Upper lobe of right lung (tissue), 1 donor: ENCODE measurements around the gene RFC2. TPM values are rescaled to one million over a fixed set of nuclear protein-coding genes. Genes with fewer than 3 reads are reported as not detected.

Experiments
- ATAC-seq: fragments of 200-7000 bp; cut with Tn5 transposase; one replicate; pipeline ENCODE4 v1.9.1; 2020; ENCODE audit warnings: mild to moderate bottlenecking, moderate library complexity
- DNase-seq: peaks from one replicate; pipeline ENCODE4 v3.0.0-alpha.2; 2020
- H3K27ac ChIP-seq: fragments of 200-600 bp; one replicate; pipeline ENCODE4 v1.8.0; 2022
- H3K27me3 ChIP-seq: fragments of 200-600 bp; one replicate; pipeline ENCODE4 v1.8.0; 2022; ENCODE audit warnings: mild to moderate bottlenecking
- H3K36me3 ChIP-seq: fragments of 200-600 bp; one replicate; pipeline ENCODE4 v1.8.0; 2022
- H3K4me1 ChIP-seq: fragments of 200-600 bp; one replicate; pipeline ENCODE4 v1.8.0; 2022
- H3K4me3 ChIP-seq: fragments of 200-600 bp; one replicate; pipeline ENCODE4 v1.8.0; 2022; ENCODE audit warnings: mild to moderate bottlenecking
- H3K9me3 ChIP-seq: fragments of 200-600 bp; one replicate; pipeline ENCODE4 v1.8.0; 2022
- intact Hi-C: fragments of 100-400 bp; cut with DNase I; formaldehyde crosslinking; loops from one replicate; pipeline ENCODE4 v1.11.0; 2022
- total RNA-seq: library from RNA; stranded (reverse); fragmentation: NEBNext Ultra II Directional; extraction: Animal tissue kit (Norgen Biotek cat#: 25700); gene quantifications from one replicate; pipeline ENCODE4 v1.2.1, GENCODE V29; 2021
- TF ChIP-seq, protein P1 (sequence below): fragments of 200-600 bp; IDR thresholded peaks from one replicate; pipeline ENCODE4 v1.8.0; 2022; ENCODE audit warnings: antibody characterized with exemption
- donor health status: DM: no; HTN: yes; CAD: no; lungs with severe emphysema.

Gene RFC2
- total RNA-seq, 1 donor from 2014 or later = 16.3 TPM

GRCh38 chr7:74290553-74290950 lies 36.4 kb upstream of the RFC2 start:
- Histone ChIP-seq H3K4me1 (peaks cover 30% of the 10 kb centered on the region), H3K36me3 (no peaks in the 10 kb centered on the region), H3K27me3 (no peaks in the 10 kb centered on the region), H3K27ac (no peak overlapping the region), H3K9me3 (no peaks in the 10 kb centered on the region), H3K4me3 (peak overlapping the region; percentile 68)
- intact Hi-C loops = no loop called here
- ATAC-seq = peak; percentile 1
- no peak for DNase-seq
- TF ChIP-seq, protein P1, sequence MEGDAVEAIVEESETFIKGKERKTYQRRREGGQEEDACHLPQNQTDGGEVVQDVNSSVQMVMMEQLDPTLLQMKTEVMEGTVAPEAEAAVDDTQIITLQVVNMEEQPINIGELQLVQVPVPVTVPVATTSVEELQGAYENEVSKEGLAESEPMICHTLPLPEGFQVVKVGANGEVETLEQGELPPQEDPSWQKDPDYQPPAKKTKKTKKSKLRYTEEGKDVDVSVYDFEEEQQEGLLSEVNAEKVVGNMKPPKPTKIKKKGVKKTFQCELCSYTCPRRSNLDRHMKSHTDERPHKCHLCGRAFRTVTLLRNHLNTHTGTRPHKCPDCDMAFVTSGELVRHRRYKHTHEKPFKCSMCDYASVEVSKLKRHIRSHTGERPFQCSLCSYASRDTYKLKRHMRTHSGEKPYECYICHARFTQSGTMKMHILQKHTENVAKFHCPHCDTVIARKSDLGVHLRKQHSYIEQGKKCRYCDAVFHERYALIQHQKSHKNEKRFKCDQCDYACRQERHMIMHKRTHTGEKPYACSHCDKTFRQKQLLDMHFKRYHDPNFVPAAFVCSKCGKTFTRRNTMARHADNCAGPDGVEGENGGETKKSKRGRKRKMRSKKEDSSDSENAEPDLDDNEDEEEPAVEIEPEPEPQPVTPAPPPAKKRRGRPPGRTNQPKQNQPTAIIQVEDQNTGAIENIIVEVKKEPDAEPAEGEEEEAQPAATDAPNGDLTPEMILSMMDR = no peak

- H3K36me3 ChIP-seq = no peaks in the 10 kb centered on the region
- peaks cover 24% of the 10 kb centered on the region for H3K4me1 ChIP-seq
- H3K27me3 ChIP-seq = no peaks in the 10 kb centered on the region
- H3K4me3 ChIP-seq = peak overlapping the region; percentile 68
- H3K9me3 ChIP-seq = no peaks in the 10 kb centered on the region
- H3K27ac ChIP-seq = no peak overlapping the region
- ATAC-seq (peak; percentile 12), DNase-seq (peak; percentile 76)
- TF ChIP-seq, protein P1 = no peak
- intact Hi-C loops = no loop called here
These were observed 35.7 kb upstream of the RFC2 start for GRCh38 chr7:74289659-74290552.

DNA sequence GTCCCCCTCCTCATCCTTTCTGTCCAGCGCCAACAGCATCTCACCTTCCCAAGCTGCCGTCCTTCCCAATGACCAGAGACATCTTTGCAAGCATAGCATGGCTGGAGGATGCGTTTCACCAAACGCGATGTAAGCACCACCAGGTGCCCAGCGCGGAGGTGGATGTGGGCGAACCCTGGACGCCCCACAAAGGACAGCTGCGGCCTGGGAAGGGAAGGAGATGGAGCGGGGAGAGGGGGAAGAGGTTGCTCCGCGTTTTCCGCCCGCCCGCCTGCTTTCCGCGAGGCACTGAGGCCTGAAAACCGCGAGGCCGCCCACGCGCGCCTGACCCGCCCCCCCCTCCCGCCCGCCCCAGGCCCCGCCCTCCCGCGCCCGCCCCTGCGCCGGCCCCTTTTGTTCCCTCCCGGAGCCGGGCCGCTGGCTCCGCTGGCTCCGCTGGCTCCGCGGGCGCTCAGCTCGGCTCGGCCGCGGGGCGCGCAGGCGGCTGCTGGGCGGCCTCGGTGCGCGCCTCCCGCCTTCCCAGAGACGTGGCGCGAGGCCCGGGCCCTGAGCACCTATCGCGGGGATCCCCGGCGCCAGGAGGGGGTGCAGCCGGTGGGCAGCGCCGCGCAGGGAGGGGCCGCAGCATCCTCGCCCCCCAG lies 34.9 kb upstream of the RFC2 start, which contains the start of gene CLIP2:
Gene CLIP2, plus strand, starts transcription at position 390 of the 641 bp plus-strand sequence. CDS start 28,140 bp downstream, outside the sequence.
- no peaks in the 10 kb centered on the region for H3K36me3 ChIP-seq
- no peaks in the 10 kb centered on the region for H3K27me3 ChIP-seq
- peaks cover 19% of the 10 kb centered on the region for H3K4me1 ChIP-seq
- H3K9me3 ChIP-seq = no peaks in the 10 kb centered on the region
- intact Hi-C loops = no loop called here
- DNase-seq (peak; percentile 91), ATAC-seq (peak; percentile 94)
- peak within 1 kb of the TSS; percentile 68 for H3K4me3 ChIP-seq
- TF ChIP-seq, protein P1 = no peak
- H3K27ac ChIP-seq = peak within 1 kb of the TSS; percentile 74

DNA sequence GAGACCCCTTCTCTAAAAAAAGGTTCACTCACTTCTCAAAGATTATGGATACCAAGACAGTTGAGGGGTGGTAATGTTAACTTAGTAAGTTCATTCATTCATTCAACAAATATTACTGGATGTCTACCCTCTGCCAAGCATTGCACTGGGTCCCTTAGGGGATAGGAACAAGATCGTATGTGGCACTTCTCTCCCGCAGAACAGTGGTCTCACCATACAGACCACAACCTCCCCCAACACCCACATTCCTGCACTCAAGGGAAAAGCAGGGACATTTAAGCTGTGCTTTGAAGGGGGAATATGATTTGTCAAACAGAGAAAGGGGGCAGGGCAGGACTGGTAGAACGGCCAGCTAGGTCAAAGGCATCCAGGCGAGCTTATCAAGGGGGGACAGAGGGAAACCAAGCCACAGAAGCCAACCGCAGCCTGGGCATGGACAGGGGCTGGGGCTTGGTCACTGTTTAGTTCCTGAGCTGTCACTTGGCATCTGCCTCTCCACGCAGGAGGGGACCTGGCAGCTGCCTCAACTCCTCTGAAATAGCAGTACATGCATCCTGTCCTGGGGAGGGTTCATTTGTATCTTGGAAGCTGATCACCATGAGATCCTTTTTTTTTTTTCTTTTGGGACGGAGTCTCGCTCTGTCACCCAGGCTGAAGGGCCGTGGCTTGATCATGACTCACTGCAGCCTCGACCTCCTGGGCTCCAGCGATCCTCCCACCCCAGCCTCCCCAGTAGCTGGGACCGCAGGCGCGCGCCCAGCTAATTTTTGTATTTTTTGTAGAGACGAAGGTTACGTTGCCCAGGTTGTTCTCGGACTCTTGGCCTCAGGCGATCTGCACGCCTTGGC lies 34.1 kb upstream of the RFC2 start:
- no peaks in the 10 kb centered on the region for H3K36me3 ChIP-seq

More for the DNA sequence above, 34.1 kb upstream of the RFC2 start:
- Histone ChIP-seq H3K4me3 (peak overlapping the region; percentile 68), H3K9me3 (no peaks in the 10 kb centered on the region), H3K27me3 (no peaks in the 10 kb centered on the region), H3K4me1 (peaks cover 17% of the 10 kb centered on the region), H3K27ac (peak overlapping the region; percentile 74)
- DNase-seq (no peak), ATAC-seq (no peak)
- intact Hi-C loops = no loop called here
- TF ChIP-seq, protein P1 = no peak
